K562 (cell line): ENCODE measurements around the gene PPAT. TPM values are rescaled to one million over a fixed set of nuclear protein-coding genes. Genes with fewer than 3 reads are reported as not detected.
A peak's percentile ranks its signal among the peaks of the same experiment; 100 is the strongest.

Source experiments
- BRD9 ChIP-seq: fragments of 450-650 bp; IDR thresholded peaks from 2 replicates; pipeline ENCODE4 v1.6.1; 2018; ENCODE audit warnings: low read depth; ENCODE audit not compliant: partially characterized antibody
- CEBPB ChIP-seq: fragments of 450-650 bp; IDR thresholded peaks from 2 replicates; pipeline ENCODE4 v1.6.1; 2016; ENCODE audit warnings: missing genetic modification characterization, missing compliant biosample characterization
- ETV5 ChIP-seq: sonication (generic); formaldehyde crosslinking; IDR thresholded peaks from 2 replicates; pipeline ENCODE4 v1.4.0; 2020; ENCODE audit warnings: low read depth, mild to moderate bottlenecking, missing genetic modification reagents
- FOSL1 ChIP-seq: fragments of 200-800 bp; sonication (Bioruptor generic); conservative IDR thresholded peaks from 2 replicates; pipeline ENCODE4 v1.6.1; 2016; ENCODE audit warnings: missing genetic modification characterization, missing compliant biosample characterization
- FOXJ3 ChIP-seq: sonication (generic); formaldehyde crosslinking; IDR thresholded peaks from 2 replicates; pipeline ENCODE4 v1.4.0; 2020; ENCODE audit warnings: mild to moderate bottlenecking, missing genetic modification reagents
- GATA2 ChIP-seq: sonication (generic); formaldehyde crosslinking; IDR thresholded peaks from 2 replicates; pipeline ENCODE4 v1.4.0; 2020; ENCODE audit warnings: mild to moderate bottlenecking, missing genetic modification reagents
- GTF2F1 ChIP-seq: IDR thresholded peaks from 2 replicates; pipeline ENCODE4 v1.6.1; 2011; ENCODE audit warnings: low read depth, low read length, improper control_type of control experiment
- MCM3 ChIP-seq: fragments of 450-650 bp; IDR thresholded peaks from 2 replicates; pipeline ENCODE4 v1.6.1; 2016
- MXI1 ChIP-seq: IDR thresholded peaks from 2 replicates; pipeline ENCODE4 v1.6.1; 2011; ENCODE audit warnings: low read depth, mild to moderate bottlenecking, improper control_type of control experiment, low read length
- NBN ChIP-seq: fragments of 450-650 bp; IDR thresholded peaks from 2 replicates; pipeline ENCODE4 v1.6.1; 2016; ENCODE audit warnings: low read depth, mild to moderate bottlenecking
- NR4A1 ChIP-seq, 2 experiments: fragments of 250-450 bp in 1 of 2; fragments of 450-650 bp in 1 of 2; sonication (Bioruptor Pico) in 1 of 2; IDR thresholded peaks; 2 replicates each; pipeline versions ENCODE4 v1.4.0 to v1.6.1; 2016 to 2020; ENCODE audit warnings: mild to moderate bottlenecking in 2 of 2, missing compliant biosample characterization in 1 of 2, missing genetic modification characterization in 1 of 2, moderate library complexity in 1 of 2
- NRF1 ChIP-seq, 2 experiments: fragments of 450-650 bp; IDR thresholded peaks in 1 of 2; conservative IDR thresholded peaks in 1 of 2; 2 replicates each; pipeline ENCODE4 v1.6.1; 2014; ENCODE audit warnings: mild to moderate bottlenecking in 2 of 2
- POU5F1 ChIP-seq: fragments of 150-350 bp; IDR thresholded peaks from 2 replicates; pipeline ENCODE4 v1.6.1; 2014; ENCODE audit warnings: borderline replicate concordance, low read length, low read depth, mild to moderate bottlenecking; ENCODE audit not compliant: partially characterized antibody
- RAD21 ChIP-seq, 2 experiments: fragments of 250-450 bp in 1 of 2; fragments of 450-650 bp in 1 of 2; sonication (Bioruptor Pico) in 1 of 2; formaldehyde crosslinking in 1 of 2; IDR thresholded peaks in 1 of 2; conservative IDR thresholded peaks in 1 of 2; 2 replicates each; pipeline versions ENCODE4 v1.4.0 to v1.8.0; 2020 to 2022; ENCODE audit warnings: mild to moderate bottlenecking in 2 of 2, moderate library complexity in 1 of 2
- SP1 ChIP-seq: sonication (generic); formaldehyde crosslinking; IDR thresholded peaks from 2 replicates; pipeline ENCODE4 v1.8.1; 2022; ENCODE audit warnings: mild to moderate bottlenecking, missing genetic modification reagents
- TARDBP ChIP-seq: fragments of 450-650 bp; IDR thresholded peaks from 2 replicates; pipeline ENCODE4 v1.6.1; 2016
- TCF7L2 ChIP-seq: fragments of 150-350 bp; IDR thresholded peaks from 2 replicates; pipeline ENCODE4 v1.6.1; 2016; ENCODE audit warnings: low read depth, mild to moderate bottlenecking, low read length, moderate library complexity
- TEAD2 ChIP-seq: fragments of 450-650 bp; IDR thresholded peaks from 2 replicates; pipeline ENCODE4 v1.6.1; 2016; ENCODE audit warnings: missing genetic modification characterization, control low read depth, missing compliant biosample characterization
- U2AF2 ChIP-seq: fragments of 200-400 bp; formaldehyde crosslinking; optimal IDR thresholded peaks from 2 replicates; pipeline ENCODE3; 2017; ENCODE audit warnings: low read depth, mild to moderate bottlenecking, low read length
- ZEB2 ChIP-seq: fragments of 450-650 bp; IDR thresholded peaks from 2 replicates; pipeline ENCODE4 v1.6.1; 2016
- ZNF133 ChIP-seq: fragments of 250-450 bp; sonication (Bioruptor Pico); IDR thresholded peaks from 2 replicates; pipeline ENCODE4 v1.4.0; 2020; ENCODE audit warnings: mild to moderate bottlenecking
- ZNF274 ChIP-seq: IDR thresholded peaks from 2 replicates; pipeline ENCODE4 v1.6.1; 2011; ENCODE audit warnings: low read depth, mild to moderate bottlenecking, low read length, moderate library complexity, borderline replicate concordance
- polyA plus RNA-seq, 8 experiments: library from polyadenylated mRNA; depleted of rRNA in 4 of 8; stranded (reverse) in 5 of 8; unstranded in 3 of 8; fragments of >200 nt; fragmentation: Nextera tagmentation in 2 of 8; fragmentation: Illumina TruSeq in 1 of 8; extraction: Ambion mirVana in 2 of 8; extraction: Trizol in 1 of 8; gene quantifications; 2 replicates each; pipeline versions ENCODE4 v1.2.1 to v1.2.3, GENCODE V29; 2011 to 2014; ENCODE audit warnings: inconsistent platforms in 1 of 8, missing spikeins in 1 of 8
- total RNA-seq, 7 experiments: library from RNA; depleted of rRNA in 6 of 7; stranded (reverse); fragments of >200 nt in 6 of 7; fragmentation: Illumina TruSeq in 2 of 7; extraction: Trizol in 2 of 7; gene quantifications; 2 replicates each; pipeline versions ENCODE4 v1.2.1 to v1.2.3, GENCODE V29; 2011 to 2021; ENCODE audit warnings: low replicate concordance in 1 of 7
- TF ChIP-seq, protein P1 (sequence below): sonication (generic); formaldehyde crosslinking; IDR thresholded peaks from 2 replicates; pipeline ENCODE4 v1.8.1; 2023; ENCODE audit warnings: mild to moderate bottlenecking, missing genetic modification reagents
- TF ChIP-seq, protein P2 (sequence below): fragments of 150-350 bp; conservative IDR thresholded peaks from 2 replicates; pipeline ENCODE4 v1.6.1; 2014; ENCODE audit warnings: low read length

Gene PPAT
- total and polyA plus RNA-seq, 9 of the 15 experiments (the other 6 are each of a cell fraction or from before 2014, with no cell fraction given), result 36.2 to 75.8 (median 55.5) TPM

DNA sequence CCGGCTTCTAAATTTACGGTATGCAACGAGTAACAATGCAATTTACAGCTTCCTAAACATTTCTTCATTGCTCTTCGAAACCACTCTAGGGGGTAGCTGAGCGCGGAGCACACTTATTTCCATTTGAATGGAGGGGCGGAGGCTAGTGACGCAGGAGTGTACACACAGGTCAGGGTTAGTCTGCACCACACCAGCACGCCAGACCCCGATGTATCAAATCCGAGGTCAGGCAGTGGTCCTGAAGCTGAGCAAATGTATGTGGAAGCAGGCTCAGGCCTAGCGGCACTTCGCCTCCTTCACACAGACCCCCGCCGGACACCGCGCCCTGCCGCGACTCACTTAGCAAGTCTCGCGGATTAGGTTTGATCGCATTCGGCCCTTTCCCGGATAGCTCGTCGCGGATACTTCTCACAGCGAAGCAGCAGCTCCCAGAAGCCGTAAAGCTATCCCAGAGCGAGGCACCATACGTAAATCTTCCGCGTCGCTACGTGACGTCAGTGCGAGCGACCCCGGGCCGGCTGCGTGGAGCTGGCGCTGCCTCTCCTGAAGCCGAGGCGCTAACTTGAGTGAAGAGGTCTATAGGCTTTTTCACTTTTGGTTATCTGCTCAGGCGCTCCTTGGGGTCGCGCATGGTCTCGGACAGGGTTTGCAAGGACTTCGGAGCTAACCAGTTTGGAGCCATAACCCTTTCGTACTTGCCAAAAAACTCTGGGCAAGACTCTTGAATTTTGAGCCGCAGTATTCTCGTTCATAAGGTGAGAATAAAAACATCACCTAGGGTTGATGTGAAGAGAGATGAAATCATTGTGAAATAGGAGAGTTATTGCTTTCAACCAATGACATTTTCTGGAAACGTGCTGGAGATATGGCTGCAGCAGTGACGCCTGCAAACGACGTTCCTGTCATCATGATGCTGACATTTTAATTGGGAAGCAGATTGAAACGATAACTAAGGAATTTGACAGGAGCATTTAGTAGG lies 48.1 kb downstream of the PPAT start, which contains the start of gene AASDH (continued):
- TF ChIP-seq, protein P1, sequence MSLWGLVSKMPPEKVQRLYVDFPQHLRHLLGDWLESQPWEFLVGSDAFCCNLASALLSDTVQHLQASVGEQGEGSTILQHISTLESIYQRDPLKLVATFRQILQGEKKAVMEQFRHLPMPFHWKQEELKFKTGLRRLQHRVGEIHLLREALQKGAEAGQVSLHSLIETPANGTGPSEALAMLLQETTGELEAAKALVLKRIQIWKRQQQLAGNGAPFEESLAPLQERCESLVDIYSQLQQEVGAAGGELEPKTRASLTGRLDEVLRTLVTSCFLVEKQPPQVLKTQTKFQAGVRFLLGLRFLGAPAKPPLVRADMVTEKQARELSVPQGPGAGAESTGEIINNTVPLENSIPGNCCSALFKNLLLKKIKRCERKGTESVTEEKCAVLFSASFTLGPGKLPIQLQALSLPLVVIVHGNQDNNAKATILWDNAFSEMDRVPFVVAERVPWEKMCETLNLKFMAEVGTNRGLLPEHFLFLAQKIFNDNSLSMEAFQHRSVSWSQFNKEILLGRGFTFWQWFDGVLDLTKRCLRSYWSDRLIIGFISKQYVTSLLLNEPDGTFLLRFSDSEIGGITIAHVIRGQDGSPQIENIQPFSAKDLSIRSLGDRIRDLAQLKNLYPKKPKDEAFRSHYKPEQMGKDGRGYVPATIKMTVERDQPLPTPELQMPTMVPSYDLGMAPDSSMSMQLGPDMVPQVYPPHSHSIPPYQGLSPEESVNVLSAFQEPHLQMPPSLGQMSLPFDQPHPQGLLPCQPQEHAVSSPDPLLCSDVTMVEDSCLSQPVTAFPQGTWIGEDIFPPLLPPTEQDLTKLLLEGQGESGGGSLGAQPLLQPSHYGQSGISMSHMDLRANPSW (CRISPR knock-in tag), result no peak
- peak; percentile 33; the same call in 1 of the 2 replicates for TF ChIP-seq TARDBP
- TF ChIP-seq ZEB2, result no peak
- peak; percentile 58; the same call in 1 of the 2 replicates for TF ChIP-seq ETV5
- peak; percentile 97 for TF ChIP-seq NBN
- TF ChIP-seq FOSL1, result no peak
- peak; percentile 43 for TF ChIP-seq POU5F1
- TF ChIP-seq MXI1, result peak; percentile 57; the same call in 1 of the 2 replicates
- no peak for TF ChIP-seq RAD21 (CRISPR knock-in tag; conservative IDR thresholded peaks at IDR 0.05 in 1 of 2, IDR thresholded peaks at IDR 0.05 in 1 of 2)
- TF ChIP-seq GTF2F1, result no peak
- TF ChIP-seq ZNF274, result no peak
- no peak for TF ChIP-seq ZNF133 (CRISPR knock-in tag)
- 0 out of 2 replicates have a peak, but pooled peaks have one; percentile 26 for TF ChIP-seq GATA2 (CRISPR knock-in tag)
- TF ChIP-seq CEBPB, result peak; percentile 85
- no peak for TF ChIP-seq FOXJ3 (CRISPR knock-in tag)
- no peak for TF ChIP-seq BRD9
- TF ChIP-seq, protein P2, sequence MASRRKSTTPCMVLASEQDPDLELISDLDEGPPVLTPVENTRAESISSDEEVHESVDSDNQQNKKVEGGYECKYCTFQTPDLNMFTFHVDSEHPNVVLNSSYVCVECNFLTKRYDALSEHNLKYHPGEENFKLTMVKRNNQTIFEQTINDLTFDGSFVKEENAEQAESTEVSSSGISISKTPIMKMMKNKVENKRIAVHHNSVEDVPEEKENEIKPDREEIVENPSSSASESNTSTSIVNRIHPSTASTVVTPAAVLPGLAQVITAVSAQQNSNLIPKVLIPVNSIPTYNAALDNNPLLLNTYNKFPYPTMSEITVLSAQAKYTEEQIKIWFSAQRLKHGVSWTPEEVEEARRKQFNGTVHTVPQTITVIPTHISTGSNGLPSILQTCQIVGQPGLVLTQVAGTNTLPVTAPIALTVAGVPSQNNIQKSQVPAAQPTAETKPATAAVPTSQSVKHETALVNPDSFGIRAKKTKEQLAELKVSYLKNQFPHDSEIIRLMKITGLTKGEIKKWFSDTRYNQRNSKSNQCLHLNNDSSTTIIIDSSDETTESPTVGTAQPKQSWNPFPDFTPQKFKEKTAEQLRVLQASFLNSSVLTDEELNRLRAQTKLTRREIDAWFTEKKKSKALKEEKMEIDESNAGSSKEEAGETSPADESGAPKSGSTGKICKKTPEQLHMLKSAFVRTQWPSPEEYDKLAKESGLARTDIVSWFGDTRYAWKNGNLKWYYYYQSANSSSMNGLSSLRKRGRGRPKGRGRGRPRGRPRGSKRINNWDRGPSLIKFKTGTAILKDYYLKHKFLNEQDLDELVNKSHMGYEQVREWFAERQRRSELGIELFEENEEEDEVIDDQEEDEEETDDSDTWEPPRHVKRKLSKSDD, result no peak
- no peak for TF ChIP-seq TCF7L2
- no peak for TF ChIP-seq U2AF2
- peak; percentile 79 for TF ChIP-seq SP1 (CRISPR knock-in tag)
- no peak for TF ChIP-seq TEAD2 (tag)
- TF ChIP-seq NRF1 (conservative IDR thresholded peaks at IDR 0.05 in 1 of 2, IDR thresholded peaks at IDR 0.05 in 1 of 2), result peak; percentile 52 to 58; a peak in 3 of 4 replicates
- TF ChIP-seq MCM3, result no peak
- TF ChIP-seq NR4A1 (CRISPR knock-in tag; IDR thresholded peaks at IDR 0.05), result no peak
- TF ChIP-seq NR4A1 (tag; IDR thresholded peaks at IDR 0.05), result no peak
